ELF-1 (cell line): ENCODE measurements around the gene EMC1.
"Not testable (repeated sequence)": the region's sequence is repeated elsewhere in the genome, so short reads cannot be mapped to it uniquely, and the experiment has no call there.

Source experiments
- DNase-seq: peaks from one replicate; pipeline ENCODE4 v3.0.0-alpha.2; 2016; ENCODE audit warnings: low read depth, low spot score

The EMC1 gene

GRCh38 chr1:19260211-19261138, 9.2 kb upstream of the EMC1 start:
- no peak for DNase-seq

- DNase-seq, result no peak
Measured at GRCh38 chr1:19258353-19258752, 7.0 kb upstream of the EMC1 start.

- DNase-seq, result no peak
Measured at GRCh38 chr1:19257178-19257914, 6.0 kb upstream of the EMC1 start.

- not testable (repeated sequence) for DNase-seq
Measured at GRCh38 chr1:19256301-19256700, 5.0 kb upstream of the EMC1 start.

- DNase-seq, result no peak
Measured at GRCh38 chr1:19255288-19255687, 4.0 kb upstream of the EMC1 start.

GRCh38 chr1:19254416-19254815, 3.1 kb upstream of the EMC1 start:
- DNase-seq, result no peak

GRCh38 chr1:19250629-19251304, 557 bp downstream of the EMC1 start:
- no peak for DNase-seq

- peak; percentile 42 for DNase-seq
Measured at GRCh38 chr1:19240673-19241538, 10.4 kb downstream of the EMC1 start.

DNA sequence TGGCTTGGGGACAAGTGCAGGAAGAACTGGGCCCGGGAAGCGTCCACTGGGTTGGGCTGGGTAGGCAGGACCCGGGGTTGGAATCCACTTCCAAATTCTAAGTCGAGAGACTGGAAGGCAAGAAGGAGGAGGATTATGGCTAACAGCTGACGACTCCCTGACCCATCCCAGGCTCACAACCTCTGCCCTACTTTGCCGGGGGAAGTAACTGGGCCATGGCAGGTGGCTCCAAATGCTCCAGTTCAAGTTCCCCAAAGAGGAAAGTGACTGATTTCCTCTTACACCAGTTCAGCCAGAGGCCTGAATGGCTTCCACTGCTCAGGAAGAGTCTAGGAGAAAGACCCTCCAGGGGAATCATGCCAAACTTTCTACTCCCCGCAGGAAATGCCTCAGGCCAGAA, 11.4 kb downstream of the EMC1 start:
- DNase-seq, result no peak

GRCh38 chr1:19234224-19234623, 17.1 kb downstream of the EMC1 start:
- no peak for DNase-seq

- DNase-seq, result no peak
Measured at GRCh38 chr1:19232524-19232846, 18.8 kb downstream of the EMC1 start.

- DNase-seq, result not testable (repeated sequence)
Measured at GRCh38 chr1:19231736-19232523, 19.4 kb downstream of the EMC1 start.

- DNase-seq, result no peak
Measured at GRCh38 chr1:19229828-19230325, 21.4 kb downstream of the EMC1 start.

DNA sequence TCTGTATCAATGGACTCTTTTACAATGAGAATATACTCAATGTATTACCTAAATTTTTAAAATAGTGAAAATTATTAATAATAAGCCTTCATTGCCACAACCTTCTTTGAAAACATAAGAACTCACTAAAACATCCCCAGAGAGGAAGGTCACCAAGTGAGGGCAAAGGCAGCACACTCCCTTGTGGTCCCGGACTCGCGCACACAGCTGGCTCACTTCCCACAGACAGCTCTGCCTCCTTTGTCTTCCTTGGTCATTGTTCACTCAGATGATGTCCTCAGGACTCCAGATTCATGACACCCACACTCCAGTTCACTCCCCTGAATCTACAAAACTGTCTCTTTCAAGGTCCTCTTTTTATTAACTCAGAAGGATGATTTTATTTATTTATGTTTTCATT, 22.1 kb downstream of the EMC1 start:
- no peak for DNase-seq

GRCh38 chr1:19222979-19223824, 28.1 kb downstream of the EMC1 start:
- no peak for DNase-seq

DNA sequence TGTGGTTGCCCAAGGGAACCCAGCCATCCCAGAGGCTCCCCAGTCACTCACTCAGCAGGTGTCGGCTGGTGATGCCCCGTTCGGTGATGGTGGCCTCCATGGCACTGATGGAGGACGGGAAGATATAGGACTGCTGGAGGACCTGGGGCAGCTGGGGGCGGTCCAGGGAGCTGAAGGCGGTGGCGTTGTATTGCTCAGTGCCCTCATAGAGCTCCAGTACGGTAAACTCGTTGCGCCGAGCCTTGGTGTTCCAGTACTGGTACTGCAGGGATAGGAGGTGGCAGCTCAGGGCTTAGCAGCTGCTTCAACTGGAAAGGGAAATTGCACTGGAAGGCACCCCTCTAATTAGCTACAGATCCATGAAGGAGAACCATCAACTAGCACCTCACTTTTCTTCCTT, 28.8 kb downstream of the EMC1 start:
- DNase-seq, result no peak

DNA sequence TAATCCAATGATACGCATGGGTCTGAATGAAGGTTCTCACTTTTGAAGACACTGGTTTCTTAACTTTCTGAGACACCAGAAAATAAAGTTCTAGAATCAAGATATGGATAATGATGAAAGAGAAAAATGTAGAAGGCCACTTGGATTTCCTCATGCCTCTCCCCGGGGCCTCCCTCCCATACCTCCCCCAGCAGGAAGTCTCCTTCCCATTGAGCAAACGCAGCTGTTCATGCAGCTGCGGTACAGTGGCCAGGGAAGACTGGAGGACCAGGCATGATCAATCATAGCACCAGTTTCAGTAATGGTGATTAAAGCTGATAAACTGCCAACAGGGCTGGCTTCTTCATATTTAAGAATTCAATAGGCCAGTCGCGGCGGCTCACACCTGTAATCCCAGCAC, 30.3 kb downstream of the EMC1 start:
- DNase-seq, result no peak

DNA sequence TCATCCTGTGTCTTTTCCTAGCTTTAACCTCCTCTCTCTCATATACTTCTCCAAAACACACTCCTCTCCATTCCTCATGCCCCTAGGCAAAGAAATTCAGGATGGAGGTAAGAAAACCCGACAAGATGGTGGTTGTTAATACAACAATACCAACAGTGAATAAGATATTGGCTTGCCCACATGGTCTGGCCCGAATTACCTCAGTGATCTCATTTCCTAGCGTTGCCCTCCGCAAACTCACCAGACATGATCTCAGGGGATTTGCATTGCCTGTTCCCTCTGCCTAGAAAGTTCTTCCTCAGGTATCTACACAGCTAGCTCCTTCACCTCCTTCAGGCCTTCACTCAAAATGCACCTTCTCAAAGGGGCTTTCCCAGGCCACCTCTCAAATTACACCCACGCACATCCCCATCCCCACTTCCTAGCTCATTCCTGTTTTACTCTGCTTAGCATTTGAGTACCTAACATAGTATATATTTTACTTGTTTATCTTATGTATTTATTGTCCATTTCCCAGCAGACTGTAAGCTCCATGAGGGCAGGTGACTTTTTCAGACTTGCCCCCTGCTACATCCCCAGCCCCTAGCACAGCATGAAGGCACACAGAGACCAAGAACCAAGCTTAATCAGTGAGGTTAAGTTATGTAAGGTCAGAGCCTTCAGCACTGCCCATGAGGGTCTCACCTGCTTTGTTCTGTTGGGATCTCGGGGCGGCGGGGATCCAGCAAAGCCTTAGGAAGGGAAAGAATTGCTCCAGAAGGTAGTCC, 31.1 kb downstream of the EMC1 start:
- DNase-seq, result peak; percentile 5

GRCh38 chr1:19219451-19219850, 31.9 kb downstream of the EMC1 start:
- no peak for DNase-seq
